ENCODE measurements around the gene ANXA9.

Gene ANXA9

GRCh38 chr1:150999926-151000325 is 17.8 kb downstream of the ANXA9 start:
- no peak for TF ChIP-seq TCF12 (IDR thresholded peaks at IDR 0.05; ENCODE audit: low read depth)
- TF ChIP-seq EP300 (IDR thresholded peaks at IDR 0.05; ENCODE audit: borderline replicate concordance) = no peak
- TF ChIP-seq YY1 (IDR thresholded peaks at IDR 0.05; ENCODE audit: low read depth) = no peak
- no peak for TF ChIP-seq FOXM1 (IDR thresholded peaks at IDR 0.05; ENCODE audit: borderline replicate concordance, low read depth)
- no peak for TF ChIP-seq CEBPB (IDR thresholded peaks at IDR 0.05)
- TF ChIP-seq TAF1 (IDR thresholded peaks at IDR 0.05; ENCODE audit: low read depth) = no peak
- no peak for TF ChIP-seq REST (IDR thresholded peaks at IDR 0.05; ENCODE audit: low read depth)
- no peak for TF ChIP-seq TEAD4 (IDR thresholded peaks at IDR 0.05)

GRCh38 chr1:151000408-151000807 is 18.3 kb downstream of the ANXA9 start:
- TF ChIP-seq CREB1 (IDR thresholded peaks at IDR 0.05; ENCODE audit: low read depth) (no peak), YY1 (IDR thresholded peaks at IDR 0.05; ENCODE audit: low read depth) (no peak), EGR1 (IDR thresholded peaks at IDR 0.05) (no peak), TAF1 (IDR thresholded peaks at IDR 0.05; ENCODE audit: low read depth) (no peak), USF1 (IDR thresholded peaks at IDR 0.05) (no peak), CEBPB (IDR thresholded peaks at IDR 0.05) (no peak), EP300 (IDR thresholded peaks at IDR 0.05; ENCODE audit: borderline replicate concordance) (no peak), FOXM1 (IDR thresholded peaks at IDR 0.05; ENCODE audit: borderline replicate concordance, low read depth) (no peak), TEAD4 (IDR thresholded peaks at IDR 0.05) (no peak), ZBTB7A (IDR thresholded peaks at IDR 0.05; ENCODE audit: low read depth) (no peak), NFIC (IDR thresholded peaks at IDR 0.05) (no peak), MAX (IDR thresholded peaks at IDR 0.05) (no peak), RAD21 (IDR thresholded peaks at IDR 0.05; ENCODE audit: low read depth) (no peak), TCF12 (IDR thresholded peaks at IDR 0.05; ENCODE audit: low read depth) (no peak)

- TF ChIP-seq REST (IDR thresholded peaks at IDR 0.05; ENCODE audit: low read depth) (no peak), MAX (IDR thresholded peaks at IDR 0.05) (no peak), FOXM1 (IDR thresholded peaks at IDR 0.05; ENCODE audit: borderline replicate concordance, low read depth) (no peak), YY1 (IDR thresholded peaks at IDR 0.05; ENCODE audit: low read depth) (no peak), TEAD4 (IDR thresholded peaks at IDR 0.05) (no peak), RAD21 (IDR thresholded peaks at IDR 0.05; ENCODE audit: low read depth) (no peak), NFIC (IDR thresholded peaks at IDR 0.05) (no peak), CEBPB (IDR thresholded peaks at IDR 0.05) (no peak), USF1 (IDR thresholded peaks at IDR 0.05) (no peak), TAF1 (IDR thresholded peaks at IDR 0.05; ENCODE audit: low read depth) (no peak), ZBTB7A (IDR thresholded peaks at IDR 0.05; ENCODE audit: low read depth) (no peak), EP300 (IDR thresholded peaks at IDR 0.05; ENCODE audit: borderline replicate concordance) (no peak), CREB1 (IDR thresholded peaks at IDR 0.05; ENCODE audit: low read depth) (no peak), EGR1 (IDR thresholded peaks at IDR 0.05) (no peak), TCF12 (IDR thresholded peaks at IDR 0.05; ENCODE audit: low read depth) (no peak)
These were observed 19.5 kb downstream of the ANXA9 start for GRCh38 chr1:151001602-151002001.

- TF ChIP-seq TCF12 (IDR thresholded peaks at IDR 0.05; ENCODE audit: low read depth) (no peak), NFIC (IDR thresholded peaks at IDR 0.05) (no peak), CEBPB (IDR thresholded peaks at IDR 0.05) (no peak), USF1 (IDR thresholded peaks at IDR 0.05) (no peak), RAD21 (IDR thresholded peaks at IDR 0.05; ENCODE audit: low read depth) (no peak), MAX (IDR thresholded peaks at IDR 0.05) (no peak), CREB1 (IDR thresholded peaks at IDR 0.05; ENCODE audit: low read depth) (no peak), TAF1 (IDR thresholded peaks at IDR 0.05; ENCODE audit: low read depth) (no peak)
These were observed 20.0 kb downstream of the ANXA9 start for GRCh38 chr1:151002051-151002450.

GRCh38 chr1:151002611-151003010 is 20.5 kb downstream of the ANXA9 start:
- TF ChIP-seq REST (IDR thresholded peaks at IDR 0.05; ENCODE audit: low read depth) (no peak), MAX (IDR thresholded peaks at IDR 0.05) (no peak), YY1 (IDR thresholded peaks at IDR 0.05; ENCODE audit: low read depth) (no peak)
